Measurements from ENCODE around the gene NADSYN1.

- TF ChIP-seq CBFB (CRISPR knock-in tag; IDR thresholded peaks at IDR 0.05; ENCODE audit: low read depth) (no peak), ZNF263 (CRISPR knock-in tag; IDR thresholded peaks at IDR 0.05; ENCODE audit: low read depth) (no peak)
Observed at GRCh38 chr11:71474771-71475483, 21.9 kb downstream of the NADSYN1 start.

All from WTC11 (cell line).